HCT116 (cell line): ENCODE measurements around the gene GPR62. TPM values are rescaled to one million over a fixed set of nuclear protein-coding genes. Genes with fewer than 3 reads are reported as not detected.
"Not testable (repeated sequence)": the region's sequence is repeated elsewhere in the genome, so short reads cannot be mapped to it uniquely, and the experiment has no call there.

ENCODE experiments used
- ATAC-seq: fragments of 200-7000 bp; cut with Tn5 transposase; 2 replicates; pipeline ENCODE4 v1.9.1; 2020; ENCODE audit warnings: mild to moderate bottlenecking, moderate library complexity
- BruUV-seq: library from RNA; stranded (reverse); fragments of 400-500 nt; replicated peaks from 2 replicates; lab custom pipeline; 2021; lab: Mats Ljungman, UMichigan
- CTCF ChIA-PET: fragments of 300-600 bp; sonication (Branson Sonifier 250); formaldehyde crosslinking; loops from one replicate; lab custom pipeline; 2021; ENCODE audit warnings: antibody characterized with exemption; lab: Charles Lee
- POLR2A ChIA-PET: fragments of 300-600, 350-600 bp; sonication (Branson Sonifier 250); formaldehyde crosslinking; loops from one replicate; lab custom pipeline; 2021; ENCODE audit warnings: antibody characterized with exemption; lab: Charles Lee
- RAD21 ChIA-PET, 2 experiments: fragments of 300-600 bp; sonication (Branson Sonifier 250); formaldehyde crosslinking; loops; one replicate each; lab custom pipeline; 2023; ENCODE audit warnings: low total read pairs in 2 of 2; ENCODE audit not compliant: uncharacterized antibody in 2 of 2, unreplicated experiment in 2 of 2, low non-redundant PET in 1 of 2; lab: Charles Lee
- DNase-seq: peaks from one replicate; pipeline ENCODE4 v3.0.0-alpha.2; 2010; ENCODE audit warnings: low read depth, low spot score
- H2AFZ ChIP-seq: fragments of 200-600 bp; shearing (Covaris generic), sonication (generic); 2 replicates; pipeline ENCODE4 v1.6.1; 2017; ENCODE audit warnings: low read depth, mixed run types, mixed read lengths, antibody characterized with exemption, low read length; ENCODE audit not compliant: poor library complexity, severe bottlenecking
- H3K27ac ChIP-seq: 2 replicates; pipeline ENCODE4 v1.5.1; 2012; ENCODE audit warnings: low read depth, low read length
- H3K27me3 ChIP-seq: fragments of 200-600 bp; sonication (generic); 2 replicates; pipeline ENCODE4 v1.6.1; 2016; ENCODE audit warnings: mixed run types, low read length, mixed read lengths; ENCODE audit not compliant: insufficient read depth
- H3K36me3 ChIP-seq, 2 experiments: fragments of 200-500 bp in 1 of 2; fragments of 200-600 bp in 1 of 2; sonication (Bioruptor generic) in 1 of 2; sonication (generic) in 1 of 2; 2 replicates each; pipeline versions ENCODE4 v1.5.1 to v1.6.1; 2014 to 2016; ENCODE audit warnings: low read length in 2 of 2, inconsistent platforms in 1 of 2, mixed read lengths in 1 of 2, mixed run types in 1 of 2; ENCODE audit not compliant: insufficient read depth in 2 of 2, control insufficient read depth in 1 of 2
- H3K4me1 ChIP-seq, 2 experiments: fragments of 200-600 bp in 1 of 2; sonication (generic) in 1 of 2; 2 replicates each; pipeline versions ENCODE4 v1.5.1 to v1.6.1; 2012 to 2017; ENCODE audit warnings: low read length in 2 of 2, inconsistent platforms in 1 of 2, mild to moderate bottlenecking in 1 of 2, mixed read lengths in 1 of 2, mixed run types in 1 of 2, moderate library complexity in 1 of 2; ENCODE audit not compliant: insufficient read depth in 2 of 2, control insufficient read depth in 1 of 2
- H3K4me2 ChIP-seq: fragments of 200-600 bp; sonication (generic); 2 replicates; pipeline ENCODE4 v1.6.1; 2017; ENCODE audit warnings: mixed run types, low read length, mixed read lengths
- H3K4me3 ChIP-seq, 2 experiments: fragments of 200-600 bp in 1 of 2; sonication (generic) in 1 of 2; replicated peaks in 1 of 2; 2 replicates each; pipeline ENCODE4 v1.5.1; 2011 to 2016; ENCODE audit warnings: low read length in 2 of 2, control low read depth in 1 of 2, low read depth in 1 of 2, mild to moderate bottlenecking in 1 of 2, mixed read lengths in 1 of 2, mixed run types in 1 of 2
- H3K79me2 ChIP-seq: fragments of 200-600 bp; sonication (generic); 2 replicates; pipeline ENCODE4 v1.6.1; 2017; ENCODE audit warnings: mild to moderate bottlenecking, mixed run types, low read length, moderate library complexity, mixed read lengths; ENCODE audit not compliant: insufficient read depth
- H3K9ac ChIP-seq: fragments of 200-600 bp; sonication (generic); 2 replicates; pipeline ENCODE4 v1.6.1; 2016; ENCODE audit warnings: low read length, mixed read lengths
- H3K9me2 ChIP-seq: fragments of 200-600 bp; sonication (generic), shearing (Covaris generic); 2 replicates; pipeline ENCODE4 v1.6.1; 2017; ENCODE audit warnings: mixed run types, mild to moderate bottlenecking, moderate library complexity; ENCODE audit not compliant: insufficient read depth
- H3K9me3 ChIP-seq, 2 experiments: fragments of 200-500 bp in 1 of 2; fragments of 200-600 bp in 1 of 2; sonication (Bioruptor generic) in 1 of 2; sonication (generic) in 1 of 2; 2 replicates each; pipeline ENCODE4 v1.6.1; 2014 to 2017; ENCODE audit warnings: low read length in 2 of 2, mixed read lengths in 2 of 2, inconsistent platforms in 1 of 2, low read depth in 1 of 2, mild to moderate bottlenecking in 1 of 2, mixed run types in 1 of 2, moderate library complexity in 1 of 2; ENCODE audit not compliant: control insufficient read depth in 1 of 2, insufficient read depth in 1 of 2
- H4K20me1 ChIP-seq: fragments of 200-600 bp; sonication (generic), shearing (Covaris generic); 2 replicates; pipeline ENCODE4 v1.6.1; 2017; ENCODE audit warnings: mixed run types, mild to moderate bottlenecking, moderate library complexity; ENCODE audit not compliant: insufficient read depth
- ATF3 ChIP-seq: IDR thresholded peaks from 2 replicates; pipeline ENCODE4 v1.6.1; 2012
- CEBPB ChIP-seq: IDR thresholded peaks from 2 replicates; pipeline ENCODE4 v1.6.1; 2012; ENCODE audit warnings: low read depth
- EGR1 ChIP-seq: IDR thresholded peaks from 2 replicates; pipeline ENCODE4 v1.6.1; 2012; ENCODE audit warnings: low read depth
- ELF1 ChIP-seq: IDR thresholded peaks from 2 replicates; pipeline ENCODE4 v1.6.1; 2012; ENCODE audit warnings: low read depth, borderline replicate concordance
- EZH2phosphoT487 ChIP-seq: fragments of 200-600 bp; IDR thresholded peaks from 2 replicates; pipeline ENCODE4 v1.6.1; 2018; ENCODE audit warnings: antibody characterized with exemption, borderline replicate concordance
- JUND ChIP-seq: IDR thresholded peaks from 2 replicates; pipeline ENCODE4 v1.6.1; 2012
- MAX ChIP-seq: IDR thresholded peaks from 2 replicates; pipeline ENCODE4 v1.6.1; 2012
- POLR2A ChIP-seq: IDR thresholded peaks from 2 replicates; pipeline ENCODE4 v1.7.0; 2011; ENCODE audit warnings: borderline replicate concordance; ENCODE audit not compliant: insufficient read depth, insufficient read length; ENCODE audit errors: extremely low read depth
- POLR2AphosphoS5 ChIP-seq: IDR thresholded peaks from 2 replicates; pipeline ENCODE4 v1.6.1; 2011; ENCODE audit warnings: mild to moderate bottlenecking, low read depth, low read length, moderate library complexity
- RAD21 ChIP-seq: IDR thresholded peaks from 2 replicates; pipeline ENCODE4 v1.6.1; 2012; ENCODE audit warnings: low read depth, mild to moderate bottlenecking
- REST ChIP-seq: IDR thresholded peaks from 2 replicates; pipeline ENCODE4 v1.6.1; 2012; ENCODE audit warnings: low read depth
- SIN3A ChIP-seq: IDR thresholded peaks from 2 replicates; pipeline ENCODE4 v1.6.1; 2012; ENCODE audit warnings: low read depth
- SP1 ChIP-seq: IDR thresholded peaks from 2 replicates; pipeline ENCODE4 v1.6.1; 2012; ENCODE audit warnings: low read depth
- SRF ChIP-seq: IDR thresholded peaks from 2 replicates; pipeline ENCODE4 v1.6.1; 2012; ENCODE audit warnings: low read depth
- TCF7L2 ChIP-seq: IDR thresholded peaks from 2 replicates; pipeline ENCODE4 v1.7.0; 2011; ENCODE audit warnings: borderline replicate concordance, inconsistent platforms; ENCODE audit not compliant: insufficient read depth, insufficient read length; ENCODE audit errors: extremely low read depth
- YY1 ChIP-seq: IDR thresholded peaks from 2 replicates; pipeline ENCODE4 v1.6.1; 2011; ENCODE audit warnings: low read length, low read depth, moderate library complexity, mild to moderate bottlenecking; ENCODE audit not compliant: insufficient replicate concordance; ENCODE audit errors: extremely low read depth
- ZFX ChIP-seq: fragments of 450-650 bp; IDR thresholded peaks from 2 replicates; pipeline ENCODE4 v1.6.1; 2017
- intact Hi-C: fragments of 100-400 bp; cut with micrococcal nuclease; formaldehyde crosslinking; loops from 2 replicates; pipeline ENCODE4 v1.10.0; 2022
- total RNA-seq: library from RNA; stranded (reverse); gene quantifications from one replicate; pipeline ENCODE4 v1.2.1, GENCODE V29; 2021; ENCODE audit not compliant: unreplicated experiment

The GPR62 gene
- total RNA-seq, 1 experiment from 2014 or later: not detected

- Histone ChIP-seq H3K9me3 (no peaks in the 10 kb centered on the region), H3K36me3 (peaks cover 15 to 29% of the 10 kb centered on the region in 2 experiments), H3K27me3 (no peaks in the 10 kb centered on the region), H3K79me2 (peaks cover 30% of the 10 kb centered on the region), H3K4me3 (no peak overlapping the region), H3K27ac (peak overlapping the region; percentile 53), H4K20me1 (no peaks in the 10 kb centered on the region; the same call in 1 of the 2 replicates), H3K4me1 (peaks cover 7 to 34% of the 10 kb centered on the region in 2 experiments), H3K4me2 (peak overlapping the region; percentile 4; the same call in 1 of the 2 replicates), H3K9ac (no peak overlapping the region), H3K9me2 (no peaks in the 10 kb centered on the region), H2AFZ (no peak overlapping the region)
- POLR2A ChIA-PET: interaction anchor here (0.7 to 5.1 kb wide), 8 partner anchors 9 to 288 kb away, joined by 3 to 47 read pairs (median 3); partner anchors contain the start of genes ABHD14B, ACY1, PARP3 and RRP9
- RAD21 ChIA-PET: no interaction called here
- no peak for TF ChIP-seq EZH2phosphoT487
- peak; percentile 61 for TF ChIP-seq POLR2A
- peak; percentile 70 for TF ChIP-seq POLR2AphosphoS5
- no peak for TF ChIP-seq JUND
- no peak for TF ChIP-seq SP1
- TF ChIP-seq SIN3A: no peak
- TF ChIP-seq TCF7L2: no peak
- no peak for TF ChIP-seq EGR1
- TF ChIP-seq RAD21: no peak
- no peak for TF ChIP-seq CEBPB
- no peak for TF ChIP-seq ATF3
- TF ChIP-seq YY1: no peak
- TF ChIP-seq SRF: no peak
- TF ChIP-seq REST: no peak
- TF ChIP-seq ELF1: no peak
- no peak for TF ChIP-seq ZFX
- TF ChIP-seq MAX: no peak
- BruUV-seq: TSS peak; percentile 64
- intact Hi-C loops: no loop called here
- ATAC-seq: 0 out of 2 replicates have a peak, but pooled peaks have one; percentile 3
- CTCF ChIA-PET: interaction anchor here (1.0 kb wide), 1 partner anchor 10 kb away, joined by 3 read pairs; no protein-coding TSS in a partner anchor
- no peak for DNase-seq
Measured at GRCh38 chr3:51992017-51992682, 37.0 kb downstream of the GPR62 start.

- H3K9me2 ChIP-seq, ATAC-seq, intact Hi-C loops, BruUV-seq, H3K4me3 ChIP-seq, H3K4me2 ChIP-seq, H3K27me3 ChIP-seq, CTCF ChIA-PET, H3K9me3 ChIP-seq, DNase-seq, H2AFZ ChIP-seq, H4K20me1 ChIP-seq, RAD21 ChIA-PET, H3K9ac ChIP-seq: not testable (repeated sequence)
- H3K79me2 ChIP-seq: peaks cover 30% of the 10 kb centered on the region
- H3K4me1 ChIP-seq: peaks cover 13 to 44% of the 10 kb centered on the region in 2 experiments
- peak overlapping the region; percentile 16; the same call in 1 of the 2 replicates for H3K27ac ChIP-seq
- peaks cover 15 to 29% of the 10 kb centered on the region in 2 experiments for H3K36me3 ChIP-seq
- POLR2A ChIA-PET: interaction anchor here (3.5 to 5.1 kb wide), 2 partner anchors 11 to 51 kb away, joined by 31 to 47 read pairs; partner anchors contain the start of genes ACY1, PARP3 and RRP9
Measured at GRCh38 chr3:51993657-51994056, 38.5 kb downstream of the GPR62 start.
